ENCODE data around the gene SFSWAP. TPM values are rescaled to one million over a fixed set of nuclear protein-coding genes. Genes with fewer than 3 reads are reported as not detected.
A peak's percentile ranks its signal among the peaks of the same experiment; 100 is the strongest.

Gene SFSWAP
- total and polyA plus RNA-seq, 2 of the 8 experiments (the other 6 are each of a cell fraction or from before 2014, with no cell fraction given) = 36.5 to 49.5 TPM

GRCh38 chr12:131733874-131734273 lies 23.0 kb downstream of the SFSWAP start:
- peaks cover 7 to 62% (median 25%) of the 10 kb centered on the region in 4 experiments; a peak in 6 of 8 replicates for H3K36me3 ChIP-seq (ENCODE audit: control insufficient read depth in 2 of 4, insufficient read depth in 4 of 4, low read length in 3 of 4)
- TF ChIP-seq KDM1A (IDR thresholded peaks at IDR 0.05; ENCODE audit: borderline replicate concordance, low read length) (no peak), SIX5 (IDR thresholded peaks at IDR 0.05; ENCODE audit: low read depth, low read length) (no peak), MAFK (IDR thresholded peaks at IDR 0.05; ENCODE audit: low read depth, low read length) (no peak)
- no peak overlapping the region for H3K18ac ChIP-seq (ENCODE audit: extremely low read depth, low read length)
- peaks cover 0 to 7% of the 10 kb centered on the region in 2 experiments; a peak in 2 of 4 replicates for H3K79me2 ChIP-seq (ENCODE audit: control insufficient read depth in 1 of 2, insufficient read depth in 2 of 2, low read length in 2 of 2)
- H2AFZ ChIP-seq (ENCODE audit: low read length) = no peak overlapping the region
- no peak overlapping the region for H3K27ac ChIP-seq (ENCODE audit: low read depth, low read length)
- H4K5ac ChIP-seq (ENCODE audit: insufficient read length, low read depth, low read length) = no peak overlapping the region
- H2AK5ac ChIP-seq (ENCODE audit: low read depth, low read length) = no peak overlapping the region
- no peaks in the 10 kb centered on the region for H3K9me3 ChIP-seq (ENCODE audit: insufficient read depth in 2 of 2, low read depth in 1 of 2, low read length in 1 of 2)
- H3K4me1 ChIP-seq (replicated peaks in 1 of 4; ENCODE audit: control insufficient read depth in 3 of 4, insufficient read depth in 4 of 4, low read length in 3 of 4) = peaks cover 5 to 24% (median 16%) of the 10 kb centered on the region in 4 experiments
- H3K4me3 ChIP-seq (ENCODE audit: extremely low read depth in 1 of 4, insufficient read depth in 2 of 4, low read depth in 3 of 4, low read length in 4 of 4) = no peak overlapping the region
- no peak overlapping the region for H2BK120ac ChIP-seq (replicated peaks; ENCODE audit: low read depth, low read length)
- FAIRE-seq = no peak
- no peak overlapping the region for H2BK12ac ChIP-seq (ENCODE audit: low read depth, low read length)
- ChIA-PET CTCF (ENCODE audit: partially characterized antibody) (no interaction called here), POLR2A (ENCODE audit: partially characterized antibody) (interaction anchor here (0.8 kb wide), 1 partner anchor 14 kb away, joined by 3 read pairs; no protein-coding TSS in a partner anchor)
- no peak overlapping the region for H3K23ac ChIP-seq (ENCODE audit: insufficient read length)
- H4K20me1 ChIP-seq (replicated peaks in 1 of 2; ENCODE audit: control insufficient read depth in 1 of 2, insufficient read depth in 2 of 2, low read length in 2 of 2) = no peaks in the 10 kb centered on the region
- no peaks in the 10 kb centered on the region; the same call in 1 of the 2 replicates for H3K79me1 ChIP-seq (ENCODE audit: low read depth, low read length)
- no peak overlapping the region for H4K8ac ChIP-seq (ENCODE audit: extremely low read depth, insufficient read depth, low read length)
- 86% methylated on average over 10 of the region's 10 CpGs; no CpG with 5 or more reads in 1 of the 2 experiments for WGBS, 2 experiments (ENCODE audit: extremely low coverage in 1 of 2, insufficient coverage in 1 of 2, insufficient read length in 1 of 2, insufficient replicate concordance in 2 of 2, low coverage in 1 of 2, low lambda C conversion rate in 2 of 2, missing lambda C conversion rate in 1 of 2)
- H3K23me2 ChIP-seq (ENCODE audit: low read depth, low read length) = no peaks in the 10 kb centered on the region
- no peaks in the 10 kb centered on the region for H3K27me3 ChIP-seq (replicated peaks in 1 of 4; ENCODE audit: control insufficient read depth in 3 of 4, extremely low read depth in 1 of 4, insufficient read depth in 3 of 4, low read length in 3 of 4)
- H4K91ac ChIP-seq (replicated peaks; ENCODE audit: insufficient read length, low read length) = no peak overlapping the region
- no peak overlapping the region for H3K4me2 ChIP-seq (ENCODE audit: insufficient read depth in 1 of 2, low read depth in 2 of 2, low read length in 2 of 2)
- no peak overlapping the region for H3K14ac ChIP-seq (ENCODE audit: insufficient read length)
- H3K4ac ChIP-seq (replicated peaks; ENCODE audit: insufficient read length, low read depth, low read length) = no peak overlapping the region
- no peak overlapping the region for H2BK15ac ChIP-seq (ENCODE audit: low read length)
- no peak overlapping the region; the same call in 1 of the 2 replicates for H2BK5ac ChIP-seq (ENCODE audit: low read depth, low read length)
- H3K9ac ChIP-seq (replicated peaks in 1 of 4; ENCODE audit: extremely low read depth in 1 of 4, low read depth in 3 of 4, low read length in 3 of 4) = no peak overlapping the region
- no peak for DNase-seq (ENCODE audit: low read depth in 1 of 2, low spot score in 2 of 2)
- H3K56ac ChIP-seq (replicated peaks; ENCODE audit: insufficient read length, low read depth, low read length) = no peak overlapping the region
- H2BK20ac ChIP-seq (ENCODE audit: low read length) = 0 out of 2 replicates have a peak overlapping the region, but pooled peaks have one; percentile 77
